Left ventricle myocardium inferior (tissue), 1 donor: Measurements from ENCODE around the gene CFAP97. TPM values are rescaled to one million over a fixed set of nuclear protein-coding genes. Genes with fewer than 3 reads are reported as not detected.
A peak's percentile ranks its signal among the peaks of the same experiment; 100 is the strongest.

Experiments
- DNase-seq: peaks from one replicate; pipeline ENCODE4 v3.0.0-alpha.2; 2020
- H3K27ac ChIP-seq: fragments of 200-600 bp; replicated peaks from 2 replicates; pipeline ENCODE4 v1.8.0; 2021
- H3K27me3 ChIP-seq: fragments of 200-600 bp; 2 replicates; pipeline ENCODE4 v1.8.0; 2021; ENCODE audit warnings: low read depth
- H3K36me3 ChIP-seq: fragments of 200-600 bp; 2 replicates; pipeline ENCODE4 v1.8.0; 2021
- H3K4me1 ChIP-seq: fragments of 200-600 bp; 2 replicates; pipeline ENCODE4 v1.8.0; 2021
- H3K4me3 ChIP-seq: fragments of 200-600 bp; 2 replicates; pipeline ENCODE4 v1.8.0; 2021; ENCODE audit warnings: mild to moderate bottlenecking, moderate library complexity
- H3K9me3 ChIP-seq: fragments of 200-600 bp; replicated peaks from 2 replicates; pipeline ENCODE4 v1.8.0; 2021
- intact Hi-C: fragments of 100-400 bp; cut with micrococcal nuclease; formaldehyde crosslinking; loops from one replicate; pipeline ENCODE4 v1.11.0; 2022
- total RNA-seq: library from RNA; stranded (reverse); fragmentation: NEBNext Ultra II Directional; extraction: Animal tissue kit (Norgen Biotek cat#: 25700); gene quantifications from one replicate; pipeline ENCODE4 v1.2.1, GENCODE V29; 2021
- TF ChIP-seq, protein P1 (sequence below): fragments of 200-600 bp; IDR thresholded peaks from 2 replicates; pipeline ENCODE4 v1.8.0; 2021; ENCODE audit warnings: antibody characterized with exemption, mild to moderate bottlenecking, borderline replicate concordance
- donor health status: DM: no; HTN: yes; CAD: no; lungs with severe emphysema.

Gene CFAP97
- total RNA-seq, 1 donor from 2014 or later = 11.7 TPM

GRCh38 chr4:185215261-185215660 lies 11.5 kb upstream of the CFAP97 start:
- TF ChIP-seq, protein P1, sequence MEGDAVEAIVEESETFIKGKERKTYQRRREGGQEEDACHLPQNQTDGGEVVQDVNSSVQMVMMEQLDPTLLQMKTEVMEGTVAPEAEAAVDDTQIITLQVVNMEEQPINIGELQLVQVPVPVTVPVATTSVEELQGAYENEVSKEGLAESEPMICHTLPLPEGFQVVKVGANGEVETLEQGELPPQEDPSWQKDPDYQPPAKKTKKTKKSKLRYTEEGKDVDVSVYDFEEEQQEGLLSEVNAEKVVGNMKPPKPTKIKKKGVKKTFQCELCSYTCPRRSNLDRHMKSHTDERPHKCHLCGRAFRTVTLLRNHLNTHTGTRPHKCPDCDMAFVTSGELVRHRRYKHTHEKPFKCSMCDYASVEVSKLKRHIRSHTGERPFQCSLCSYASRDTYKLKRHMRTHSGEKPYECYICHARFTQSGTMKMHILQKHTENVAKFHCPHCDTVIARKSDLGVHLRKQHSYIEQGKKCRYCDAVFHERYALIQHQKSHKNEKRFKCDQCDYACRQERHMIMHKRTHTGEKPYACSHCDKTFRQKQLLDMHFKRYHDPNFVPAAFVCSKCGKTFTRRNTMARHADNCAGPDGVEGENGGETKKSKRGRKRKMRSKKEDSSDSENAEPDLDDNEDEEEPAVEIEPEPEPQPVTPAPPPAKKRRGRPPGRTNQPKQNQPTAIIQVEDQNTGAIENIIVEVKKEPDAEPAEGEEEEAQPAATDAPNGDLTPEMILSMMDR = no peak
- peaks cover 55% of the 10 kb centered on the region for H3K4me1 ChIP-seq
- no peaks in the 10 kb centered on the region for H3K27me3 ChIP-seq
- no peaks in the 10 kb centered on the region for H3K9me3 ChIP-seq
- intact Hi-C loops = no loop called here
- no peak overlapping the region for H3K27ac ChIP-seq
- no peaks in the 10 kb centered on the region for H3K36me3 ChIP-seq
- DNase-seq = no peak
- H3K4me3 ChIP-seq = no peak overlapping the region

- Histone ChIP-seq H3K9me3 (no peaks in the 10 kb centered on the region), H3K4me3 (no peak overlapping the region), H3K36me3 (no peaks in the 10 kb centered on the region), H3K4me1 (peaks cover 48% of the 10 kb centered on the region), H3K27ac (no peak overlapping the region), H3K27me3 (no peaks in the 10 kb centered on the region)
- intact Hi-C loops = no loop called here
- no peak for DNase-seq
- TF ChIP-seq, protein P1 = no peak
Measured at GRCh38 chr4:185213877-185214276, 10.1 kb upstream of the CFAP97 start.

DNA sequence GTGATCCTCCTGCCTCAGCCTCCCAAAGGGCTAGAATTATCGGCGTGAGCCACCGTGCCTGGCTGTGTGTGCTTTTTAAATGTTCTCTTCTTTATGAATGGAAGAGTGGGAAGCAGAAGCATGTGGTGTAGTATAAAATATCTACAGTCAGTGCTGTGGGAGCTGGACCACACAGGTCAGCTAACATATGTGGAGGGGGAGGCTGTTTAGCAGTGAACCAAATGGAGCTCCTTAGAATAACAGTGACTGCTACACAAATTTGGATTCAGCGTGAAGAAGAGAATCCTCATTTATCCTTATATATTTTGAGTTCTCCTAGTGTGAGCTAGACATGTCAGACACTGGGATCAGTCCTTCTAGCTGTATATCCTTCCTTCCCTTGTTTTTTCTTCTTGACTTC lies 8.8 kb upstream of the CFAP97 start:
- TF ChIP-seq, protein P1 = no peak
- Histone ChIP-seq H3K27ac (no peak overlapping the region), H3K36me3 (no peaks in the 10 kb centered on the region), H3K4me1 (peaks cover 49% of the 10 kb centered on the region), H3K27me3 (no peaks in the 10 kb centered on the region), H3K9me3 (no peaks in the 10 kb centered on the region), H3K4me3 (no peak overlapping the region)
- intact Hi-C loops = no loop called here
- no peak for DNase-seq

GRCh38 chr4:185211641-185212040 lies 7.8 kb upstream of the CFAP97 start:
- Histone ChIP-seq H3K36me3 (no peaks in the 10 kb centered on the region), H3K9me3 (no peaks in the 10 kb centered on the region), H3K27ac (no peak overlapping the region), H3K4me1 (peaks cover 40% of the 10 kb centered on the region), H3K27me3 (no peaks in the 10 kb centered on the region), H3K4me3 (no peak overlapping the region)
- intact Hi-C loops = no loop called here
- DNase-seq = no peak
- TF ChIP-seq, protein P1 = no peak

- Histone ChIP-seq H3K36me3 (no peaks in the 10 kb centered on the region), H3K4me3 (peak overlapping the region; percentile 81), H3K4me1 (peaks cover 39% of the 10 kb centered on the region), H3K27ac (peak overlapping the region; percentile 90), H3K27me3 (no peaks in the 10 kb centered on the region), H3K9me3 (no peaks in the 10 kb centered on the region)
- TF ChIP-seq, protein P1 = no peak
- no peak for DNase-seq
- intact Hi-C loops = no loop called here
Measured at GRCh38 chr4:185211035-185211434, 7.2 kb upstream of the CFAP97 start.
